CD4-positive, alpha-beta memory T cell (primary cell): ENCODE results near the gene IL36RN. TPM values are rescaled to one million over a fixed set of nuclear protein-coding genes. Genes with fewer than 3 reads are reported as not detected.

Experiments
- CTCF ChIA-PET: fragments of 350-600 bp; sonication (Branson Sonifier 250); formaldehyde crosslinking; loops from one replicate; lab custom pipeline; 2021; ENCODE audit warnings: inconsistent platforms; ENCODE audit not compliant: partially characterized antibody; lab: Charles Lee
- POLR2A ChIA-PET: fragments of 350-600 bp; sonication (Branson Sonifier 250); formaldehyde crosslinking; loops from one replicate; lab custom pipeline; 2021; ENCODE audit not compliant: partially characterized antibody; lab: Charles Lee
- DNase-seq, 5 donors: peaks; one replicate each; pipeline versions ENCODE4 v3.0.0 to v3.0.0-alpha.2; 2020 to 2022; ENCODE audit warnings: mixed read lengths in 1 of 5
- H3K27ac ChIP-seq: one replicate; pipeline ENCODE4 v1.7.0; 2013; ENCODE audit warnings: low read depth, low read length
- H3K27me3 ChIP-seq: 2 replicates; pipeline ENCODE4 v1.7.0; 2013; ENCODE audit warnings: mild to moderate bottlenecking, low read length, moderate library complexity; ENCODE audit not compliant: insufficient read depth
- H3K36me3 ChIP-seq: 2 replicates; pipeline ENCODE4 v1.7.0; 2013; ENCODE audit warnings: mild to moderate bottlenecking, low read length, moderate library complexity; ENCODE audit not compliant: insufficient read depth
- H3K4me1 ChIP-seq: 2 replicates; pipeline ENCODE4 v1.7.0; 2013; ENCODE audit warnings: mild to moderate bottlenecking, low read length, moderate library complexity; ENCODE audit not compliant: insufficient read depth
- H3K4me3 ChIP-seq, 2 donors: one replicate each; pipeline ENCODE4 v1.7.0; 2013; ENCODE audit warnings: low read length in 2 of 2, mild to moderate bottlenecking in 1 of 2
- H3K9me3 ChIP-seq, 2 donors: one replicate each; pipeline ENCODE4 v1.7.0; 2013; ENCODE audit warnings: low read length in 2 of 2, control low read depth in 1 of 2; ENCODE audit not compliant: control insufficient read depth in 1 of 2
- H3K27ac Mint-ChIP-seq, 7 donors: one replicate each; pipeline ENCODE4 v1.8.0; 2020 to 2021; ENCODE audit warnings: mixed read lengths in 7 of 7, mild to moderate bottlenecking in 6 of 7, inconsistent platforms in 3 of 7, moderate library complexity in 3 of 7
- H3K27me3 Mint-ChIP-seq, 2 donors: one replicate each; pipeline ENCODE4 v1.8.0; 2020 to 2021; ENCODE audit warnings: mixed read lengths in 2 of 2
- H3K36me3 Mint-ChIP-seq, 2 donors: one replicate each; pipeline ENCODE4 v1.8.0; 2020 to 2021; ENCODE audit warnings: mixed read lengths in 2 of 2, inconsistent platforms in 1 of 2, mild to moderate bottlenecking in 1 of 2
- H3K4me1 Mint-ChIP-seq, 4 donors: one replicate each; pipeline ENCODE4 v1.8.0; 2020 to 2021; ENCODE audit warnings: mixed read lengths in 4 of 4, mild to moderate bottlenecking in 1 of 4
- H3K4me3 Mint-ChIP-seq, 8 donors: one replicate each; pipeline ENCODE4 v1.8.0; 2020 to 2021; ENCODE audit warnings: mixed read lengths in 8 of 8, mild to moderate bottlenecking in 7 of 8, moderate library complexity in 6 of 8, inconsistent platforms in 3 of 8
- H3K9me3 Mint-ChIP-seq, 8 donors: one replicate each; pipeline ENCODE4 v1.8.0; 2020 to 2021; ENCODE audit warnings: mixed read lengths in 8 of 8, mild to moderate bottlenecking in 5 of 8, inconsistent platforms in 3 of 8, moderate library complexity in 1 of 8
- intact Hi-C: fragments of 100-400 bp; cut with micrococcal nuclease; formaldehyde crosslinking; loops from one replicate; pipeline ENCODE4 v1.15.1; 2023
- polyA plus RNA-seq, 2 donors: library from polyadenylated mRNA; unstranded; fragments of 300-500 nt; fragmentation: Illumina TruSeq; gene quantifications; one replicate each; pipeline ENCODE4 v1.2.3, GENCODE V29; 2021
- total RNA-seq, 2 experiments: library from RNA; stranded (reverse); gene quantifications; one replicate each; pipeline ENCODE4 v1.2.3, GENCODE V29; 2021

The IL36RN gene
- total and polyA plus RNA-seq, 4 experiments from 2014 or later, result not detected

DNA sequence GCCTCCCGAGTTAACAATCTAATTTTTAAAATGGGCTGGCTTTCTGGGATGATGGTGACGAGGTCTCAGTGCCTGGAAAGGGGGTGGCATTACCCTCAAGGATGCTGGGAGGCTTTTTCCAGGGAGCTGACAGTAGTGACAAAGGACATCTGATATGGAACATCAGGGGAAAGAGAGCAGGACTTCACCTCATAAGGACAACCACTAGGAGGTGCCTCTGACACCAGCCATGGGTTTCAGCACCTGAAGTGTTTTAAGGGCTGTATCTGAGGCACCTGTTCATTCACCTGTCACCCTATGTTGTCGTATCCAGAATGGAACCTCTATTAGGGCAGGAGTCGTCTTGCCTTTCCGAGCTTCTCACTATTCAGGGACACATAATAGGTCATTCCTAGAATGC, 17.1 kb upstream of the IL36RN start:
- intact Hi-C loops, result no loop called here
- no peak overlapping the region for H3K4me3 Mint-ChIP-seq
- Histone ChIP-seq H3K9me3 (no peaks in the 10 kb centered on the region), H3K4me1 (no peaks in the 10 kb centered on the region), H3K27ac (no peak overlapping the region), H3K36me3 (no peaks in the 10 kb centered on the region), H3K4me3 (no peak overlapping the region), H3K27me3 (no peaks in the 10 kb centered on the region)
- peaks cover 0 to 4% (median 2%) of the 10 kb centered on the region in 4 donors for H3K4me1 Mint-ChIP-seq
- no peaks in the 10 kb centered on the region for H3K36me3 Mint-ChIP-seq
- no peak overlapping the region for H3K27ac Mint-ChIP-seq
- POLR2A ChIA-PET, result no interaction called here
- peaks cover 8 to 9% of the 10 kb centered on the region in 2 donors for H3K27me3 Mint-ChIP-seq
- CTCF ChIA-PET, result no interaction called here
- DNase-seq, result no peak
- no peaks in the 10 kb centered on the region for H3K9me3 Mint-ChIP-seq

DNA sequence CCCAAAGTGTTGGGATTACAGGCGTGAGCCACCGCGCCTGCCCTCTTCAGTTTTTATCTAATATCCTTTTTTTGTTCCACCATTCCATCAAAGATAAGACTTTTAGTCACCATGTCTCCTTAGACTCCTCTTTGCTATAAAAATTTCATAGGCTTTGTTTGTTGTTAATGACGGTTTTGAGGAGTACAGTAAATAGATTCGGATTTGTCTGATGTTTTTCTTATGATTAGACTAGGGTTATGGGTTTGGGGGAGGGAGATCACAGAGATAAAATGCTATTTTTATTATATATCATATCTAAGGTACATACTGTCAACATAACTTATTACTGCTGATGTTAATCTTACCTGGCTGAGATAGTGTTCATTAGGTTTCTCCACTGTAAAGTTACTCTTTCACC, 12.5 kb upstream of the IL36RN start:
- H3K4me3 ChIP-seq, result no peak overlapping the region
- CTCF ChIA-PET, result interaction anchor here (1.0 kb wide), 1 partner anchor 14 kb away, joined by 3 read pairs; no protein-coding TSS in a partner anchor
- Mint-ChIP-seq H3K4me1 (no peaks in the 10 kb centered on the region), H3K9me3 (peaks cover 0 to 3% (median 0%) of the 10 kb centered on the region in 8 donors), H3K36me3 (no peaks in the 10 kb centered on the region), H3K27ac (no peak overlapping the region), H3K4me3 (no peak overlapping the region), H3K27me3 (peaks cover 4 to 6% of the 10 kb centered on the region in 2 donors)
- no peaks in the 10 kb centered on the region for H3K36me3 ChIP-seq
- no peaks in the 10 kb centered on the region for H3K4me1 ChIP-seq
- H3K27ac ChIP-seq, result no peak overlapping the region
- intact Hi-C loops, result no loop called here
- POLR2A ChIA-PET, result interaction anchor here (1.0 kb wide), 1 partner anchor 50 kb away, joined by 3 read pairs; no protein-coding TSS in a partner anchor
- no peaks in the 10 kb centered on the region for H3K9me3 ChIP-seq
- no peaks in the 10 kb centered on the region for H3K27me3 ChIP-seq
- DNase-seq, result no peak

GRCh38 chr2:113050921-113051895, 7.8 kb upstream of the IL36RN start:
- H3K9me3 Mint-ChIP-seq, result peaks cover 7 to 23% (median 15%) of the 10 kb centered on the region in 8 donors
- H3K36me3 Mint-ChIP-seq, result peaks cover 1 to 6% of the 10 kb centered on the region in 2 donors
- DNase-seq, result no peak
- no peak overlapping the region for H3K4me3 ChIP-seq
- H3K27ac Mint-ChIP-seq, result no peak overlapping the region
- H3K4me1 ChIP-seq, result no peaks in the 10 kb centered on the region
- H3K27me3 ChIP-seq, result no peaks in the 10 kb centered on the region
- POLR2A ChIA-PET, result no interaction called here
- peaks cover 6% of the 10 kb centered on the region in 2 donors for H3K27me3 Mint-ChIP-seq
- CTCF ChIA-PET, result interaction anchor here (1.0 kb wide), 1 partner anchor 166 kb away, joined by 3 read pairs; no protein-coding TSS in a partner anchor
- intact Hi-C loops, result no loop called here
- H3K4me1 Mint-ChIP-seq, result no peaks in the 10 kb centered on the region
- H3K4me3 Mint-ChIP-seq, result no peak overlapping the region
- no peak overlapping the region for H3K27ac ChIP-seq
- H3K9me3 ChIP-seq, result no peaks in the 10 kb centered on the region
- H3K36me3 ChIP-seq, result no peaks in the 10 kb centered on the region

GRCh38 chr2:113052396-113052917, 6.5 kb upstream of the IL36RN start, which contains the start of gene IL36B:
TSS of gene IL36B (minus strand) at chr2:113052867.
- Histone ChIP-seq H3K27ac (no peak within 1 kb of the TSS), H3K9me3 (no peaks in the 10 kb centered on the region), H3K4me1 (no peaks in the 10 kb centered on the region), H3K4me3 (no peak within 1 kb of the TSS), H3K27me3 (no peaks in the 10 kb centered on the region), H3K36me3 (no peaks in the 10 kb centered on the region)
- H3K4me3 Mint-ChIP-seq, result no peak within 1 kb of the TSS
- no peaks in the 10 kb centered on the region for H3K4me1 Mint-ChIP-seq
- H3K36me3 Mint-ChIP-seq, result peaks cover 1 to 7% of the 10 kb centered on the region in 2 donors
- peaks cover 4 to 6% of the 10 kb centered on the region in 2 donors for H3K27me3 Mint-ChIP-seq
- intact Hi-C loops, result no loop called here
- no peak for DNase-seq
- CTCF ChIA-PET, result interaction anchor here (0.7 to 0.9 kb wide), 2 partner anchors 92 to 93 kb away, joined by 3 to 4 read pairs; no protein-coding TSS in a partner anchor
- no peak within 1 kb of the TSS for H3K27ac Mint-ChIP-seq
- H3K9me3 Mint-ChIP-seq, result peaks cover 7 to 24% (median 16%) of the 10 kb centered on the region in 8 donors
- POLR2A ChIA-PET, result no interaction called here

- H3K4me3 Mint-ChIP-seq, result no peak overlapping the region
- POLR2A ChIA-PET, result no interaction called here
- H3K27me3 Mint-ChIP-seq, result peaks cover 9% of the 10 kb centered on the region in 2 donors
Observed at GRCh38 chr2:113053666-113054065, 5.3 kb upstream of the IL36RN start.

GRCh38 chr2:113054066-113054465, 4.9 kb upstream of the IL36RN start:
- ChIA-PET CTCF (interaction anchor here (1.4 kb wide), 1 partner anchor 11 kb away, joined by 3 read pairs; no protein-coding TSS in a partner anchor), POLR2A (no interaction called here)
- Histone ChIP-seq H3K9me3 (no peaks in the 10 kb centered on the region), H3K4me1 (no peaks in the 10 kb centered on the region), H3K4me3 (no peak overlapping the region), H3K36me3 (no peaks in the 10 kb centered on the region), H3K27me3 (no peaks in the 10 kb centered on the region), H3K27ac (no peak overlapping the region)
- Mint-ChIP-seq H3K27ac (no peak overlapping the region), H3K27me3 (peaks cover 6 to 7% of the 10 kb centered on the region in 2 donors), H3K36me3 (peaks cover 1 to 7% of the 10 kb centered on the region in 2 donors), H3K9me3 (peaks cover 7 to 24% (median 16%) of the 10 kb centered on the region in 8 donors), H3K4me3 (no peak overlapping the region), H3K4me1 (no peaks in the 10 kb centered on the region)
- no peak for DNase-seq
- intact Hi-C loops, result no loop called here

More at GRCh38 chr2:113053666-113054065, 5.3 kb upstream of the IL36RN start:
- H3K4me1 ChIP-seq, result no peaks in the 10 kb centered on the region
- no peak overlapping the region for H3K4me3 ChIP-seq
- CTCF ChIA-PET, result no interaction called here
- intact Hi-C loops, result no loop called here
- DNase-seq, result no peak
- H3K9me3 ChIP-seq, result no peaks in the 10 kb centered on the region
- no peak overlapping the region for H3K27ac ChIP-seq
- H3K36me3 ChIP-seq, result no peaks in the 10 kb centered on the region
- H3K27me3 ChIP-seq, result no peaks in the 10 kb centered on the region
- Mint-ChIP-seq H3K4me1 (no peaks in the 10 kb centered on the region), H3K9me3 (peaks cover 7 to 24% (median 16%) of the 10 kb centered on the region in 8 donors), H3K36me3 (peaks cover 1 to 7% of the 10 kb centered on the region in 2 donors), H3K27ac (no peak overlapping the region)

DNA sequence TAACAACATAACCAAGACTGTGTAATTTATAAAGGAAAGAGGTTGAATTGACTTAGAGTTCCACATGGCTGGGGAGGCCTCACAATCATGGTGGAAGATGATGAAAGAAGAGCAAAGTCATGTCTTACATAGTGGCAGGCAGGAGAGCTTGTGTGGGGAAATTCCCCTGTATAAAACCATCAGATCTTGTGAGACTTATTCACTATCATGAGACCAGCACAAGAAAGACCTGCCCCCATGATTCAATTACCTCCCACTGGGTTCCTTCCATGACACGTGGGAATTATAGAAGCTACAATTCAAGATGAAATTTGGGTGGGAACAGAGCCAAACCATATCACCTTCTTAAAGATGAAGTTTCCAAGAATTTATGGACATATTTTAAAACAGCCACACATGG, 2.5 kb upstream of the IL36RN start:
- intact Hi-C loops, result no loop called here
- Histone ChIP-seq H3K9me3 (no peaks in the 10 kb centered on the region), H3K27ac (no peak overlapping the region), H3K36me3 (no peaks in the 10 kb centered on the region), H3K4me1 (no peaks in the 10 kb centered on the region), H3K4me3 (no peak overlapping the region), H3K27me3 (no peaks in the 10 kb centered on the region)
- Mint-ChIP-seq H3K36me3 (peaks cover 1 to 7% of the 10 kb centered on the region in 2 donors), H3K27ac (no peak overlapping the region), H3K4me1 (no peaks in the 10 kb centered on the region), H3K4me3 (no peak overlapping the region), H3K9me3 (peaks cover 7 to 24% (median 14%) of the 10 kb centered on the region in 8 donors), H3K27me3 (peaks cover 7 to 9% of the 10 kb centered on the region in 2 donors)
- CTCF ChIA-PET, result interaction anchor here (1.3 kb wide), 1 partner anchor 25 kb away, joined by 3 read pairs; no protein-coding TSS in a partner anchor
- POLR2A ChIA-PET, result no interaction called here
- no peak for DNase-seq
